Sigmoid colon (tissue), 7 donors: ENCODE data around the gene IQSEC2. TPM values are rescaled to one million over a fixed set of nuclear protein-coding genes. Genes with fewer than 3 reads are reported as not detected.

ENCODE experiments used
- DNase-seq: peaks from one replicate; pipeline ENCODE4 v3.0.0-alpha.2; 2019
- H3K27ac ChIP-seq, 4 donors: fragments of 200-600 bp; sonication (generic); one replicate each; pipeline ENCODE4 v1.5.1; 2016 to 2019; ENCODE audit warnings: mild to moderate bottlenecking in 1 of 4
- H3K27me3 ChIP-seq, 3 donors: fragments of 200-600 bp; sonication (generic); one replicate each; pipeline ENCODE4 v1.5.1; 2019; ENCODE audit warnings: mild to moderate bottlenecking in 1 of 3
- H3K36me3 ChIP-seq, 4 donors: fragments of 200-600 bp; sonication (generic); one replicate each; pipeline ENCODE4 v1.5.1; 2016 to 2019
- H3K4me1 ChIP-seq, 4 donors: fragments of 200-600 bp; sonication (generic); one replicate each; pipeline ENCODE4 v1.5.1; 2017 to 2019
- H3K4me3 ChIP-seq, 4 donors: fragments of 200-600 bp; sonication (generic); one replicate each; pipeline ENCODE4 v1.5.1; 2017 to 2019; ENCODE audit warnings: mild to moderate bottlenecking in 2 of 4, moderate library complexity in 1 of 4
- H3K9me3 ChIP-seq, 4 donors: fragments of 200-600 bp in 3 of 4; sonication (generic) in 3 of 4; one replicate each; pipeline versions ENCODE4 v1.5.1 to v1.6.1; 2013 to 2019
- EP300 ChIP-seq, 4 donors: sonication (generic); formaldehyde crosslinking; IDR thresholded peaks; one replicate each; pipeline ENCODE4 v1.6.1; 2017; ENCODE audit warnings: antibody characterized with exemption in 4 of 4
- POLR2A ChIP-seq, 2 donors: fragments of 450-650 bp; IDR thresholded peaks; one replicate each; pipeline ENCODE4 v1.6.1; 2016; ENCODE audit warnings: antibody characterized with exemption in 2 of 2, mild to moderate bottlenecking in 2 of 2, moderate library complexity in 2 of 2
- POLR2AphosphoS5 ChIP-seq, 4 donors: sonication (generic); formaldehyde crosslinking; IDR thresholded peaks; one replicate each; pipeline ENCODE4 v1.6.1; 2017; ENCODE audit warnings: antibody characterized with exemption in 4 of 4
- WGBS, 2 donors: extraction: QIAGEN DNeasy Blood & Tissue Kit; methylation state at CpG; one replicate each; pipeline ENCODE4 v1.1.7; 2013; 5-methylcytosine and 5-hydroxymethylcytosine counted together
- intact Hi-C: fragments of 100-400 bp; cut with DNase I; formaldehyde crosslinking; loops from one replicate; pipeline ENCODE4 v1.15.1; 2023
- polyA plus RNA-seq, 3 donors: library from polyadenylated mRNA; stranded (reverse); fragments of 200-250 nt; gene quantifications; one replicate each; pipeline ENCODE4 v1.2.3, GENCODE V29; 2013
- total RNA-seq, 4 donors: library from RNA; depleted of rRNA; stranded (reverse); fragments of >200 nt; gene quantifications; one replicate each; pipeline ENCODE4 v1.1.0, GENCODE V29; 2016
- TF ChIP-seq, protein P1 (sequence below), 4 experiments: fragments of 450-650 bp in 3 of 4; fragments of 200-600 bp in 1 of 4; IDR thresholded peaks; one replicate each; pipeline ENCODE4 v1.5.1; 2016 to 2019; ENCODE audit warnings: antibody characterized with exemption in 4 of 4, mild to moderate bottlenecking in 3 of 4, moderate library complexity in 2 of 4
- donor health status: healthy with polysubstance abuse.
- donor health status: Bipolar disorder and iron deficiency.
- donor health status: healthy.

IQSEC2 gene
- total and polyA plus RNA-seq, 7 donors = 13.6 to 27.5 (median 19.7) TPM

DNA sequence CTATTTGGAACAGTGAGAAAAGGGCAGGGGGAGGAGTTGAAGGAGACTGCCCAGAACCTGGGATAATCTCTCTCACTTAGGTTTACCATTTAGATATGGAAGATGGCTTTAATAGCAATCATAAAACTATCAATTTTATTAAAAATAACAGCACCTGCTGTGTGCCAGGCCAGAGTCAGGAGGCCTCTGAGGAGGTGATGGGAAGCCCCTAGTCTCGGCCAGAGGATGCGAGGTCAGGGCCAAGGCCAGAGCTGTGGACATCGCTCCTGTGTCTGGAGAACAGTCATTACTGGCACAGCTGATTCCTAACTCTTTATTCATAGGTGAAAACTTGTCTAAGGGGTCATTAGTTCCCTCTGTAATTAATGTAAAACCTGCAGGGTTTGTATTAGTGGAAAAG lies 4.2 kb upstream of the IQSEC2 start:
- Histone ChIP-seq H3K9me3 (no peaks in the 10 kb centered on the region), H3K27me3 (no peaks in the 10 kb centered on the region), H3K4me1 (peaks cover 0 to 61% (median 44%) of the 10 kb centered on the region in 4 donors), H3K36me3 (no peaks in the 10 kb centered on the region), H3K4me3 (no peak overlapping the region), H3K27ac (peak overlapping the region in 3 of 4 donors; percentile 47 to 77 (median 70))
- TF ChIP-seq POLR2A (IDR thresholded peaks at IDR 0.05) (no peak), EP300 (IDR thresholded peaks at IDR 0.05) (no peak), POLR2AphosphoS5 (IDR thresholded peaks at IDR 0.05) (no peak)
- TF ChIP-seq, protein P1, sequence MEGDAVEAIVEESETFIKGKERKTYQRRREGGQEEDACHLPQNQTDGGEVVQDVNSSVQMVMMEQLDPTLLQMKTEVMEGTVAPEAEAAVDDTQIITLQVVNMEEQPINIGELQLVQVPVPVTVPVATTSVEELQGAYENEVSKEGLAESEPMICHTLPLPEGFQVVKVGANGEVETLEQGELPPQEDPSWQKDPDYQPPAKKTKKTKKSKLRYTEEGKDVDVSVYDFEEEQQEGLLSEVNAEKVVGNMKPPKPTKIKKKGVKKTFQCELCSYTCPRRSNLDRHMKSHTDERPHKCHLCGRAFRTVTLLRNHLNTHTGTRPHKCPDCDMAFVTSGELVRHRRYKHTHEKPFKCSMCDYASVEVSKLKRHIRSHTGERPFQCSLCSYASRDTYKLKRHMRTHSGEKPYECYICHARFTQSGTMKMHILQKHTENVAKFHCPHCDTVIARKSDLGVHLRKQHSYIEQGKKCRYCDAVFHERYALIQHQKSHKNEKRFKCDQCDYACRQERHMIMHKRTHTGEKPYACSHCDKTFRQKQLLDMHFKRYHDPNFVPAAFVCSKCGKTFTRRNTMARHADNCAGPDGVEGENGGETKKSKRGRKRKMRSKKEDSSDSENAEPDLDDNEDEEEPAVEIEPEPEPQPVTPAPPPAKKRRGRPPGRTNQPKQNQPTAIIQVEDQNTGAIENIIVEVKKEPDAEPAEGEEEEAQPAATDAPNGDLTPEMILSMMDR (IDR thresholded peaks at IDR 0.05) = no peak
- intact Hi-C loops = loop anchor here (10.0 kb wide), 1 partner anchor 149 kb away; the partner anchor contains the start of gene HSD17B10
- WGBS, 2 donors = 91 to 94% methylated on average over 3 of the region's 3 CpGs
- no peak for DNase-seq

DNA sequence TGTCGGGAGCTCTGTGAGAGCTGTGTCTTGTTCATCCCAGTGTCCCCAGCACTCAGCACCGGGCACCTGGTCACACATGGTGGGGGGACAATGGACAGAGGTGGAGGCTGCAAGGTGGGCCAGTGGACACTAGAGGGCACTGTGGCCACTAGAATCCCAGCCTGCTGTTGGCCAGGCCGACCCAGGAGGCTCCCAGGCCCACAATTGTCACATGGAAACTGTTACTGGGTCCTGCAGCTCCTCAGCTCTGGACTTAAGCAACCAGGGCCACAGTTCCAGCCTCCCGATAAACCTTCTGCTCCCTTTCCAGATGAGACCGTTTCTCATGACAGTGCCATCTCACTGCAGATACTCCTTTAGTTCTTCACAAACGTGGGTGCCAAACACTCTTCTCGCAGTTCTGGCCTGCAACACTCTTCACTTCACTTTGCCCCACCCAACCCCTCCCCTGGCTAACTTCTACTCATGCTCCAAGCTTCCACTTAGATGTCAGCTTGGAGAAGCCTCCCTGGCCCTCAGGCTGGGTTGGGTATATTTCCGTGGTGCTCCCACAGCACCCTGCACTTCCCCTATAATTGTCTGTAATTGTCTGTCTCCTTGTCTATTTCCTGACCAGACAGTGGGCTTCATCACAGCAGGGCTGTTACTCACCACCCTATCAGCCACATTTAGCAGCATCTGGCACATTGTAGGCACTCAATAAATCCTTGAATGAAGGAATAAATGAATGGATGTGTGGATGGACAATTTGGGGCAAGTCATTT lies 3.5 kb upstream of the IQSEC2 start:
- DNase-seq = peak; percentile 83
- H3K9me3 ChIP-seq = no peaks in the 10 kb centered on the region
- TF ChIP-seq, protein P1 (IDR thresholded peaks at IDR 0.05) = peak; percentile 54 to 70 (median 66)
- TF ChIP-seq EP300 (IDR thresholded peaks at IDR 0.05) = no peak
- H3K4me1 ChIP-seq = peaks cover 0 to 69% (median 51%) of the 10 kb centered on the region in 4 donors
- H3K27me3 ChIP-seq = no peaks in the 10 kb centered on the region
- WGBS, 2 donors = 39 to 40% methylated on average over 8 of the region's 8 CpGs
- peak overlapping the region in 3 of 4 donors; percentile 47 to 77 (median 70) for H3K27ac ChIP-seq
- H3K36me3 ChIP-seq = no peaks in the 10 kb centered on the region
- intact Hi-C loops = loop anchor here (5.0 to 10.0 kb wide), 2 partner anchors 32 to 150 kb away; partner anchors contain the start of gene HSD17B10
- no peak overlapping the region for H3K4me3 ChIP-seq

- no peak for TF ChIP-seq POLR2A (IDR thresholded peaks at IDR 0.05)
- no peak for TF ChIP-seq POLR2AphosphoS5 (IDR thresholded peaks at IDR 0.05)
- TF ChIP-seq, protein P1 (IDR thresholded peaks at IDR 0.05) = no peak
- TF ChIP-seq EP300 (IDR thresholded peaks at IDR 0.05) = no peak
- intact Hi-C loops = loop anchor here (5.0 to 10.0 kb wide), 2 partner anchors 34 to 151 kb away; partner anchors contain the start of gene HSD17B10
- Histone ChIP-seq H3K36me3 (no peaks in the 10 kb centered on the region), H3K27me3 (no peaks in the 10 kb centered on the region), H3K27ac (peak overlapping the region in 2 of 4 donors; percentile 78 to 87), H3K4me1 (peaks cover 0 to 74% (median 55%) of the 10 kb centered on the region in 4 donors), H3K9me3 (no peaks in the 10 kb centered on the region), H3K4me3 (no peak overlapping the region)
- 85 to 87% methylated on average over 3 of the region's 3 CpGs for WGBS, 2 donors
- DNase-seq = no peak
Observed at GRCh38 chrX:53283567-53283966, 2.2 kb upstream of the IQSEC2 start.

GRCh38 chrX:53283099-53283498 lies 1.7 kb upstream of the IQSEC2 start:
- DNase-seq = no peak
- TF ChIP-seq EP300 (IDR thresholded peaks at IDR 0.05) = no peak
- no peak for TF ChIP-seq POLR2AphosphoS5 (IDR thresholded peaks at IDR 0.05)
- TF ChIP-seq, protein P1 (IDR thresholded peaks at IDR 0.05) = no peak
- TF ChIP-seq POLR2A (IDR thresholded peaks at IDR 0.05) = no peak
- WGBS, 2 donors = 97 to 99% methylated on average over 3 of the region's 3 CpGs
- no peak overlapping the region for H3K4me3 ChIP-seq
- no peaks in the 10 kb centered on the region for H3K36me3 ChIP-seq
- H3K27me3 ChIP-seq = no peaks in the 10 kb centered on the region
- intact Hi-C loops = loop anchor here (5.0 to 10.0 kb wide), 2 partner anchors 34 to 152 kb away; partner anchors contain the start of gene HSD17B10
- H3K27ac ChIP-seq = peak overlapping the region in 3 of 4 donors; percentile 78 to 87 (median 84)
- peaks cover 0 to 73% (median 51%) of the 10 kb centered on the region in 4 donors for H3K4me1 ChIP-seq
- H3K9me3 ChIP-seq = no peaks in the 10 kb centered on the region
